ENCODE results near the gene ZNF624.
"Not testable (repeated sequence)": the region's sequence is repeated elsewhere in the genome, so short reads cannot be mapped to it uniquely, and the experiment has no call there.

Gene ZNF624

GRCh38 chr17:16683290-16684138 lies 29.9 kb upstream of the ZNF624 start:
- H3K36me3 ChIP-seq (ENCODE audit: control insufficient read depth in 4 of 4, insufficient read depth in 4 of 4, low read length in 3 of 4); H3K9me3 ChIP-seq (ENCODE audit: control extremely low read depth in 1 of 5, control insufficient read depth in 4 of 5, insufficient read depth in 2 of 5, low read depth in 1 of 5, low read length in 4 of 5); H3K4me1 ChIP-seq (ENCODE audit: control extremely low read depth in 1 of 4, control insufficient read depth in 4 of 4, insufficient read depth in 4 of 4, low read length in 3 of 4); H3K27ac ChIP-seq (ENCODE audit: insufficient read depth in 1 of 2, low read depth in 1 of 2, low read length in 2 of 2, poor library complexity in 1 of 2, severe bottlenecking in 2 of 2); DNase-seq; CTCF ChIA-PET; POLR2A ChIA-PET: not testable (repeated sequence)
- peaks cover 0 to 30% (median 2%) of the 10 kb centered on the region in 5 experiments for H3K27me3 ChIP-seq (replicated peaks in 2 of 5; ENCODE audit: control insufficient read depth in 4 of 5, insufficient read depth in 5 of 5, low read length in 4 of 5)
- WGBS (ENCODE audit: insufficient coverage): 49% methylated on average over 35 of the region's 44 CpGs
- H3K4me3 ChIP-seq (ENCODE audit: control insufficient read depth in 1 of 7, extremely low read depth in 1 of 7, insufficient read depth in 4 of 7, low read depth in 2 of 7, low read length in 6 of 7): peak overlapping the region in 1 of 7 experiments; percentile 33

DNA sequence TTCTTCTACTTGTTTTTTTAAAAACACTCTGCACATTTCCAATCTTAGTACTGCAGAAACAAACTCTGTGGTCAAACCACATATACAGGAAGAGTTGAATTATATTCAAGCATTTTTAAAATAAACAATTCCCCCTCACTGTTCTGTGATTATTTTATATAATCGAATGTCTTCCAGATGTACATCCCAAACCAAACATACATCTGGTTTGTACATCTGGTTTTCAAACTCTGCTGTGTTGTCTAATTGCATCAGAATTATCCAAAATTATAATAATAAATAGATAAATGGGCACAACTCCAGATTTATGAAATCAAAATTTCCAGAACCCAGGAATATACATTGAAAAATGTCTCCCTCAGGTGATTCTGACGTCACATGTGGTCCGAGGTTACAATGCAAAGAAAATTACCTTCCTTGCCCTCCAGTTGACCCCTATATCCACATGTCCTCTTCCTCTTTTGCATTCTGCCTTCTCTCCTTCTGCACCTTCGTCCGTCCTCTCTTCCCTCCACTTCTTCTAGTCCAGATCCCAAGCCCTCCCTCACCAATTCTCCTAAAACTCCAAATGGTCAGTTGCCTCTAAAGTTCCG lies 23.1 kb upstream of the ZNF624 start:
- Histone ChIP-seq H3K4me3 (ENCODE audit: control insufficient read depth in 1 of 7, extremely low read depth in 1 of 7, insufficient read depth in 4 of 7, low read depth in 2 of 7, low read length in 6 of 7) (no peak overlapping the region), H3K36me3 (ENCODE audit: control insufficient read depth in 4 of 4, insufficient read depth in 4 of 4, low read length in 3 of 4) (no peaks in the 10 kb centered on the region), H3K27me3 (replicated peaks in 2 of 5; ENCODE audit: control insufficient read depth in 4 of 5, insufficient read depth in 5 of 5, low read length in 4 of 5) (peaks cover 0 to 9% (median 0%) of the 10 kb centered on the region in 5 experiments), H3K4me1 (ENCODE audit: control extremely low read depth in 1 of 4, control insufficient read depth in 4 of 4, insufficient read depth in 4 of 4, low read length in 3 of 4) (no peaks in the 10 kb centered on the region), H3K9me3 (ENCODE audit: control extremely low read depth in 1 of 5, control insufficient read depth in 4 of 5, insufficient read depth in 2 of 5, low read depth in 1 of 5, low read length in 4 of 5) (no peaks in the 10 kb centered on the region), H3K27ac (ENCODE audit: insufficient read depth in 1 of 2, low read depth in 1 of 2, low read length in 2 of 2, poor library complexity in 1 of 2, severe bottlenecking in 2 of 2) (no peak overlapping the region)
- whole genome bisulfite sequencing (ENCODE audit: insufficient coverage): 93% methylated on average over 4 of the region's 6 CpGs
- peak in 1 of 3 donors; percentile 15 for DNase-seq
- POLR2A ChIA-PET: no interaction called here
- CTCF ChIA-PET: no interaction called here

- POLR2A ChIA-PET; H3K9me3 ChIP-seq (ENCODE audit: control extremely low read depth in 1 of 5, control insufficient read depth in 4 of 5, insufficient read depth in 2 of 5, low read depth in 1 of 5, low read length in 4 of 5); CTCF ChIA-PET; H3K36me3 ChIP-seq (ENCODE audit: control insufficient read depth in 4 of 4, insufficient read depth in 4 of 4, low read length in 3 of 4); H3K4me1 ChIP-seq (ENCODE audit: control extremely low read depth in 1 of 4, control insufficient read depth in 4 of 4, insufficient read depth in 4 of 4, low read length in 3 of 4); H3K27ac ChIP-seq (ENCODE audit: insufficient read depth in 1 of 2, low read depth in 1 of 2, low read length in 2 of 2, poor library complexity in 1 of 2, severe bottlenecking in 2 of 2): not testable (repeated sequence)
- H3K4me3 ChIP-seq (ENCODE audit: control insufficient read depth in 1 of 7, extremely low read depth in 1 of 7, insufficient read depth in 4 of 7, low read depth in 2 of 7, low read length in 6 of 7): peak overlapping the region in 3 of 7 experiments; percentile 26 to 37 (median 37)
- H3K27me3 ChIP-seq (replicated peaks in 2 of 5; ENCODE audit: control insufficient read depth in 4 of 5, insufficient read depth in 5 of 5, low read length in 4 of 5): peaks cover 3 to 62% (median 15%) of the 10 kb centered on the region in 5 experiments
- 1% methylated on average over 45 of the region's 61 CpGs for WGBS (ENCODE audit: insufficient coverage)
- peak; percentile 15 to 70 (median 46) for DNase-seq
Observed at GRCh38 chr17:16666907-16667636, 13.4 kb upstream of the ZNF624 start.

- H3K9me3 ChIP-seq (ENCODE audit: control extremely low read depth in 1 of 5, control insufficient read depth in 4 of 5, insufficient read depth in 2 of 5, low read depth in 1 of 5, low read length in 4 of 5); DNase-seq; H3K4me1 ChIP-seq (ENCODE audit: control extremely low read depth in 1 of 4, control insufficient read depth in 4 of 4, insufficient read depth in 4 of 4, low read length in 3 of 4); CTCF ChIA-PET; POLR2A ChIA-PET; H3K36me3 ChIP-seq (ENCODE audit: control insufficient read depth in 4 of 4, insufficient read depth in 4 of 4, low read length in 3 of 4); H3K27ac ChIP-seq (ENCODE audit: insufficient read depth in 1 of 2, low read depth in 1 of 2, low read length in 2 of 2, poor library complexity in 1 of 2, severe bottlenecking in 2 of 2): not testable (repeated sequence)
- H3K4me3 ChIP-seq (ENCODE audit: control insufficient read depth in 1 of 7, extremely low read depth in 1 of 7, insufficient read depth in 4 of 7, low read depth in 2 of 7, low read length in 6 of 7): peak overlapping the region in 1 of 7 experiments; percentile 26
- peaks cover 3 to 61% (median 15%) of the 10 kb centered on the region in 5 experiments for H3K27me3 ChIP-seq (replicated peaks in 2 of 5; ENCODE audit: control insufficient read depth in 4 of 5, insufficient read depth in 5 of 5, low read length in 4 of 5)
- 45% methylated on average over 22 of the region's 24 CpGs for WGBS (ENCODE audit: insufficient coverage)
Observed at GRCh38 chr17:16666553-16666906, 12.9 kb upstream of the ZNF624 start.

DNA sequence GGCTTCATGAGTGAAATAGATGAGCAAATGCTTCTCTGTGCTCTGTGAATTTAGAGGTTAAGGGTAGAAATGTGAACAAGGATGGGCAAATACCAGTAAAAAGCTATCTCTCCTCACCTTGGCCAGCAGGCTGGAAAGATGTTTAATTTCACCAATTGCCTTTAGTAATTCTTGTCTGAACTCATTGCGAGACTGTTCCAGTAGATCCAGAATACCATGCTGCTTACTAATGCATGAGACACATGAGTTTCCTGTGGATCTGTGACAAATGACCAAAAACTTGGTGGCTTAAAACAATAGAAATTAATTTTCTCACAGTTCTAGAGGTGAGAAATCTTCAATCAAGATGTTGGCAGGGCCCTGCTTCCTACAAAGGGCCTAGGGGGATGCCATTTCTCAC lies 9.3 kb upstream of the ZNF624 start:
- Histone ChIP-seq H3K4me3 (ENCODE audit: control insufficient read depth in 1 of 7, extremely low read depth in 1 of 7, insufficient read depth in 4 of 7, low read depth in 2 of 7, low read length in 6 of 7) (no peak overlapping the region), H3K4me1 (ENCODE audit: control extremely low read depth in 1 of 4, control insufficient read depth in 4 of 4, insufficient read depth in 4 of 4, low read length in 3 of 4) (peaks cover 0 to 6% (median 2%) of the 10 kb centered on the region in 4 experiments), H3K9me3 (ENCODE audit: control extremely low read depth in 1 of 5, control insufficient read depth in 4 of 5, insufficient read depth in 2 of 5, low read depth in 1 of 5, low read length in 4 of 5) (peaks cover 0 to 5% (median 0%) of the 10 kb centered on the region in 5 experiments), H3K27me3 (replicated peaks in 2 of 5; ENCODE audit: control insufficient read depth in 4 of 5, insufficient read depth in 5 of 5, low read length in 4 of 5) (peaks cover 4 to 33% (median 9%) of the 10 kb centered on the region in 5 experiments), H3K27ac (ENCODE audit: insufficient read depth in 1 of 2, low read depth in 1 of 2, low read length in 2 of 2, poor library complexity in 1 of 2, severe bottlenecking in 2 of 2) (no peak overlapping the region), H3K36me3 (ENCODE audit: control insufficient read depth in 4 of 4, insufficient read depth in 4 of 4, low read length in 3 of 4) (no peaks in the 10 kb centered on the region)
- ChIA-PET POLR2A (no interaction called here), CTCF (no interaction called here)
- DNase-seq: no peak
- no CpG with 5 or more reads among the region's 1 CpG for WGBS (ENCODE audit: insufficient coverage)

GRCh38 chr17:16661217-16661616 lies 7.6 kb upstream of the ZNF624 start:
- CTCF ChIA-PET: no interaction called here
- POLR2A ChIA-PET: no interaction called here
- H3K36me3 ChIP-seq (ENCODE audit: control insufficient read depth in 4 of 4, insufficient read depth in 4 of 4, low read length in 3 of 4): no peaks in the 10 kb centered on the region
- H3K27ac ChIP-seq (ENCODE audit: insufficient read depth in 1 of 2, low read depth in 1 of 2, low read length in 2 of 2, poor library complexity in 1 of 2, severe bottlenecking in 2 of 2): no peak overlapping the region
- peaks cover 4 to 21% (median 9%) of the 10 kb centered on the region in 5 experiments for H3K27me3 ChIP-seq (replicated peaks in 2 of 5; ENCODE audit: control insufficient read depth in 4 of 5, insufficient read depth in 5 of 5, low read length in 4 of 5)
- H3K4me1 ChIP-seq (ENCODE audit: control extremely low read depth in 1 of 4, control insufficient read depth in 4 of 4, insufficient read depth in 4 of 4, low read length in 3 of 4): no peaks in the 10 kb centered on the region
- no peak for DNase-seq
- H3K4me3 ChIP-seq (ENCODE audit: control insufficient read depth in 1 of 7, extremely low read depth in 1 of 7, insufficient read depth in 4 of 7, low read depth in 2 of 7, low read length in 6 of 7): no peak overlapping the region
- H3K9me3 ChIP-seq (ENCODE audit: control extremely low read depth in 1 of 5, control insufficient read depth in 4 of 5, insufficient read depth in 2 of 5, low read depth in 1 of 5, low read length in 4 of 5): peaks cover 0 to 5% (median 0%) of the 10 kb centered on the region in 5 experiments
